K562 (cell line): ENCODE data around the gene TBX3. TPM values are rescaled to one million over a fixed set of nuclear protein-coding genes. Genes with fewer than 3 reads are reported as not detected.
A peak's percentile ranks its signal among the peaks of the same experiment; 100 is the strongest.

Experiments used
- ATAC-seq: fragments of 200-7000 bp; cut with Tn5 transposase; 3 replicates; pipeline ENCODE4 v1.9.1; 2020; ENCODE audit warnings: moderate library complexity
- BruUV-seq: library from RNA; stranded (reverse); fragments of 400-500 nt; replicated peaks from 2 replicates; lab custom pipeline; 2021; lab: Mats Ljungman, UMichigan
- CTCF ChIA-PET: fragments of 300-600 bp; formaldehyde crosslinking; extraction: SDS; loops from one replicate; lab custom pipeline; 2021; ENCODE audit warnings: low intra/inter-chr PET ratio; lab: Yijun Ruan, JAX
- POLR2A ChIA-PET: fragments of 300-600, 350-650 bp; sonication (Branson Sonifier 250); formaldehyde crosslinking; extraction: SDS; loops from one replicate; lab custom pipeline; 2021; ENCODE audit warnings: antibody characterized with exemption, inconsistent platforms; lab: Yijun Ruan, JAX
- DNase-seq, 4 experiments: peaks; one replicate each; pipeline versions ENCODE4 v3.0.0 to v3.0.0-alpha.2; 2011 to 2018; ENCODE audit warnings: low spot score in 3 of 4, mixed read lengths in 3 of 4; ENCODE audit errors: extremely low read depth in 1 of 4
- FAIRE-seq: peaks from 2 replicates; lab custom pipeline; 2011; peaks lifted over from hg19 to GRCh38; lab: Jason Lieb, UNC
- H2AFZ ChIP-seq: 2 replicates; pipeline ENCODE4 v1.6.0; 2011; ENCODE audit warnings: low read depth, low read length, control low read depth, inconsistent platforms
- H3K27ac ChIP-seq: fragments of 200-600 bp; 3 replicates; pipeline ENCODE4 v1.8.0; 2011; ENCODE audit warnings: low read depth, mild to moderate bottlenecking, control low read depth, inconsistent platforms, low read length, moderate library complexity, mixed read lengths; ENCODE audit errors: extremely low read depth
- H3K27me3 ChIP-seq, 2 experiments: fragments of 300-600 bp in 1 of 2; 2 replicates in 1 of 2; 3 replicates in 1 of 2; pipeline versions ENCODE4 v1.6.0 to v1.8.0; 2011; ENCODE audit warnings: inconsistent platforms in 2 of 2, low read length in 2 of 2, mild to moderate bottlenecking in 1 of 2, mixed read lengths in 1 of 2, moderate library complexity in 1 of 2; ENCODE audit not compliant: control insufficient read depth in 2 of 2, insufficient read depth in 2 of 2
- H3K36me3 ChIP-seq: fragments of 300-600 bp; 3 replicates; pipeline ENCODE4 v1.8.0; 2011; ENCODE audit warnings: mild to moderate bottlenecking, low read length, inconsistent platforms; ENCODE audit not compliant: control insufficient read depth, insufficient read depth
- H3K4me1 ChIP-seq, 2 experiments: fragments of 200-600 bp in 1 of 2; replicated peaks in 1 of 2; 2 replicates in 1 of 2; 3 replicates in 1 of 2; pipeline versions ENCODE4 v1.5.1 to v1.8.0; 2011; ENCODE audit warnings: inconsistent platforms in 2 of 2, low read length in 2 of 2, mild to moderate bottlenecking in 1 of 2, mixed read lengths in 1 of 2, moderate library complexity in 1 of 2; ENCODE audit not compliant: control insufficient read depth in 2 of 2, insufficient read depth in 2 of 2
- H3K4me2 ChIP-seq: 2 replicates; pipeline ENCODE4 v1.6.1; 2011; ENCODE audit warnings: low read length, control low read depth, inconsistent platforms, mixed read lengths; ENCODE audit not compliant: insufficient read depth
- H3K4me3 ChIP-seq: fragments of 200-600 bp; sonication (generic), shearing (Covaris generic); 2 replicates; pipeline ENCODE4 v1.5.1; 2016; ENCODE audit warnings: control low read depth, inconsistent platforms
- H3K79me2 ChIP-seq: fragments of 200-600 bp; 3 replicates; pipeline ENCODE4 v1.8.0; 2011; ENCODE audit warnings: low read length, inconsistent platforms; ENCODE audit not compliant: control insufficient read depth, insufficient read depth
- H3K9ac ChIP-seq, 2 experiments: 2 replicates each; pipeline versions ENCODE4 v1.6.0 to v1.6.1; 2011; ENCODE audit warnings: low read depth in 2 of 2, low read length in 2 of 2, control low read depth in 1 of 2, inconsistent platforms in 1 of 2, mild to moderate bottlenecking in 1 of 2, mixed read lengths in 1 of 2; ENCODE audit not compliant: insufficient read depth in 1 of 2
- H3K9me1 ChIP-seq: one replicate; pipeline ENCODE4 v1.6.0; 2011; ENCODE audit warnings: inconsistent platforms, mild to moderate bottlenecking, low read length, moderate library complexity; ENCODE audit not compliant: control insufficient read depth, insufficient read depth
- H3K9me3 ChIP-seq: replicated peaks from 2 replicates; pipeline ENCODE4 v1.5.1; 2011; ENCODE audit warnings: low read depth, low read length, inconsistent platforms; ENCODE audit not compliant: control insufficient read depth, insufficient read depth
- H4K20me1 ChIP-seq: replicated peaks from 2 replicates; pipeline ENCODE4 v1.6.1; 2011; ENCODE audit warnings: low read length, inconsistent platforms, mixed read lengths; ENCODE audit not compliant: control insufficient read depth, insufficient read depth
- DDX20 ChIP-seq: fragments of 450-650 bp; IDR thresholded peaks from 2 replicates; pipeline ENCODE4 v1.6.1; 2016; ENCODE audit warnings: missing genetic modification characterization, low read depth, mild to moderate bottlenecking, missing compliant biosample characterization, moderate library complexity
- GTF2E2 ChIP-seq: fragments of 200-800 bp; sonication (Bioruptor generic); IDR thresholded peaks from 2 replicates; pipeline ENCODE4 v1.6.1; 2016; ENCODE audit warnings: missing genetic modification characterization, missing compliant biosample characterization
- KAT8 ChIP-seq: fragments of 450-650 bp; IDR thresholded peaks from 2 replicates; pipeline ENCODE4 v1.6.1; 2016; ENCODE audit warnings: low read depth, mild to moderate bottlenecking
- MTF1 ChIP-seq: fragments of 250-450 bp; sonication (Bioruptor Pico); IDR thresholded peaks from 2 replicates; pipeline ENCODE4 v1.9.0; 2021; ENCODE audit warnings: moderate library complexity, mild to moderate bottlenecking, inconsistent platforms, borderline replicate concordance
- STAT5B ChIP-seq: fragments of 250-450 bp; sonication (Bioruptor Pico); IDR thresholded peaks from 2 replicates; pipeline ENCODE4 v1.8.0; 2021; ENCODE audit warnings: mild to moderate bottlenecking, inconsistent platforms
- ZBTB1 ChIP-seq: sonication (generic); formaldehyde crosslinking; IDR thresholded peaks from 2 replicates; pipeline ENCODE4 v1.8.1; 2023; ENCODE audit warnings: missing genetic modification reagents, low read depth, mild to moderate bottlenecking, borderline replicate concordance
- ZNF146 ChIP-seq: IDR thresholded peaks from one replicate; pipeline ENCODE4 v1.6.1; 2018; ENCODE audit warnings: missing compliant biosample characterization; ENCODE audit not compliant: unreplicated experiment
- ZNF212 ChIP-seq: fragments of 450-650 bp; formaldehyde crosslinking; IDR thresholded peaks from 2 replicates; pipeline ENCODE4 v1.4.0; 2020; ENCODE audit warnings: mild to moderate bottlenecking
- WGBS: fragments of 100-300 bp; shearing (Covaris generic); methylation state at CpG from one replicate; pipeline ENCODE4 v1.1.6; 2016; ENCODE audit warnings: low coverage, mixed read lengths; ENCODE audit not compliant: insufficient coverage; ENCODE audit errors: missing lambda C conversion rate; 5-methylcytosine and 5-hydroxymethylcytosine counted together
- in situ Hi-C: fragments of 300-500 bp; cut with MboI; formaldehyde crosslinking; loops from 4 replicates; pipeline ENCODE4 v1.15.0; 2018; ENCODE audit warnings: inconsistent platforms, mixed read lengths
- intact Hi-C: fragments of 100-400 bp; cut with micrococcal nuclease; formaldehyde crosslinking; loops from 2 replicates; pipeline ENCODE4 v1.14.2; 2022
- polyA plus RNA-seq, 8 experiments: library from polyadenylated mRNA; depleted of rRNA in 4 of 8; stranded (reverse) in 5 of 8; unstranded in 3 of 8; fragments of >200 nt; fragmentation: Nextera tagmentation in 2 of 8; fragmentation: Illumina TruSeq in 1 of 8; extraction: Ambion mirVana in 2 of 8; extraction: Trizol in 1 of 8; gene quantifications; 2 replicates each; pipeline versions ENCODE4 v1.2.1 to v1.2.3, GENCODE V29; 2011 to 2014; ENCODE audit warnings: inconsistent platforms in 1 of 8, missing spikeins in 1 of 8
- total RNA-seq, 7 experiments: library from RNA; depleted of rRNA in 6 of 7; stranded (reverse); fragments of >200 nt in 6 of 7; fragmentation: Illumina TruSeq in 2 of 7; extraction: Trizol in 2 of 7; gene quantifications; 2 replicates each; pipeline versions ENCODE4 v1.2.1 to v1.2.3, GENCODE V29; 2011 to 2021; ENCODE audit warnings: low replicate concordance in 1 of 7
- TF ChIP-seq, protein P1 (sequence below), 2 experiments: fragments of 450-650 bp in 1 of 2; IDR thresholded peaks; 2 replicates each; pipeline ENCODE4 v1.6.1; 2011 to 2017; ENCODE audit warnings: low read depth in 2 of 2, antibody characterized with exemption in 1 of 2, borderline replicate concordance in 1 of 2, low read length in 1 of 2, mild to moderate bottlenecking in 1 of 2, mixed read lengths in 1 of 2; ENCODE audit not compliant: control insufficient read depth in 1 of 2
- TF ChIP-seq, protein P2 (sequence below): fragments of 250-450 bp; sonication (Bioruptor Pico); IDR thresholded peaks from 2 replicates; pipeline ENCODE4 v1.5.1; 2021; ENCODE audit warnings: mild to moderate bottlenecking
- TF ChIP-seq, protein P3 (sequence below): fragments of 200-400 bp; formaldehyde crosslinking; IDR thresholded peaks from 2 replicates; pipeline ENCODE4 v1.6.1; 2017; ENCODE audit warnings: mild to moderate bottlenecking, low read depth, low read length, moderate library complexity
- TF ChIP-seq, protein P4 (sequence below): IDR thresholded peaks from 2 replicates; pipeline ENCODE4 v1.6.1; 2016; ENCODE audit warnings: missing genetic modification characterization, missing compliant biosample characterization

The TBX3 gene
- total and polyA plus RNA-seq, 9 of the 15 experiments (the other 6 are each of a cell fraction or from before 2014, with no cell fraction given) = 0.03 to 0.60 (median 0.19) TPM

DNA sequence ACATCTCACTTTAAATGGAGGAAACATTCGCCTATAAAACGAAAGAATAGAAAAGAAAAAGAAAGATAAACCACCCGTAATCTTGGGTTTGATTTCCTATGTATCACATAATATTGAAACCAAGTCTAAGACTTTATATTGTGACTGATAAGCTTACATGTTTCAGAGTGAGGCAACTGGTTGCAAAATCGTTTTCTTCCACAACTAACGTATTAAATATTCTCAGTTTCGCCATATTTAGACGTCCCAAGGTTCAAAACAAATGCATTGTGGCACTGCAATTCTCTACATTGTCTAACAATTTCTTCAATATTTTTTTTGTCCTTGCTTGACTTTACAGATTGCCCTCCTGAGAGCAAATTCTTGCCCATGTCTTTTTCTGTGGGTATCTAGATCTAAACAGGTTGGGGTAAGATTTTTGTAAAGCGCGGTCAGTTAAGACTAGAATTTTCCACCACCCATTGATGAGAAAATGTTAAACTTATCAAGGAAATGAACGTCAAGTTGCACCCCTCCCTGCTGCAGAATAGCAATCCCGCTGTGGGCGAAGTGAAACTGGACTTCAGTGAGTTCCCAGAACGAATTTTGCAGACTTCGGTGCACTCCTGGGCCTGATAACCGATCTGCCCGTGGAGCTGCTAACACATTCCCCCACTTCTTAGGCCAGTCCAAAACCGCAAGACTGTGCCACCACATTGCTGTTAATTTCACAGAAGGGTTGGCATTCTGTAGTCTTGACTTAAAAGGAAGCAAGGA lies 2.7 kb downstream of the TBX3 start:
- TSS peak; percentile 36 for BruUV-seq
- Histone ChIP-seq H3K4me2 (no peak overlapping the region), H3K9me1 (no peaks in the 10 kb centered on the region), H3K4me3 (no peak overlapping the region), H2AFZ (no peak overlapping the region), H4K20me1 (no peaks in the 10 kb centered on the region), H3K36me3 (no peaks in the 10 kb centered on the region), H3K9me3 (no peaks in the 10 kb centered on the region), H3K27ac (no peak overlapping the region), H3K9ac (no peak overlapping the region), H3K27me3 (peaks cover 35 to 55% of the 10 kb centered on the region in 2 experiments; a peak in 4 of 5 replicates), H3K4me1 (peaks cover 0 to 19% of the 10 kb centered on the region in 2 experiments; a peak in 3 of 5 replicates), H3K79me2 (no peaks in the 10 kb centered on the region)
- no peak for DNase-seq
- ChIA-PET POLR2A (interaction anchor here (0.9 kb wide), 1 partner anchor 10 kb away, joined by 4 read pairs; no protein-coding TSS in a partner anchor), CTCF (no interaction called here)
- WGBS = under 1% methylated on average over 17 of the region's 17 CpGs
- no peak for FAIRE-seq
- in situ Hi-C loops (no loop called here), intact Hi-C loops (no loop called here)
- no peak for ATAC-seq
- TF ChIP-seq KAT8 (no peak), DDX20 (tag) (no peak), MTF1 (CRISPR knock-in tag) (no peak), ZNF146 (CRISPR knock-in tag) (no peak), ZBTB1 (CRISPR knock-in tag) (no peak), GTF2E2 (tag) (no peak), STAT5B (no peak), ZNF212 (no peak)
- TF ChIP-seq, protein P1, sequence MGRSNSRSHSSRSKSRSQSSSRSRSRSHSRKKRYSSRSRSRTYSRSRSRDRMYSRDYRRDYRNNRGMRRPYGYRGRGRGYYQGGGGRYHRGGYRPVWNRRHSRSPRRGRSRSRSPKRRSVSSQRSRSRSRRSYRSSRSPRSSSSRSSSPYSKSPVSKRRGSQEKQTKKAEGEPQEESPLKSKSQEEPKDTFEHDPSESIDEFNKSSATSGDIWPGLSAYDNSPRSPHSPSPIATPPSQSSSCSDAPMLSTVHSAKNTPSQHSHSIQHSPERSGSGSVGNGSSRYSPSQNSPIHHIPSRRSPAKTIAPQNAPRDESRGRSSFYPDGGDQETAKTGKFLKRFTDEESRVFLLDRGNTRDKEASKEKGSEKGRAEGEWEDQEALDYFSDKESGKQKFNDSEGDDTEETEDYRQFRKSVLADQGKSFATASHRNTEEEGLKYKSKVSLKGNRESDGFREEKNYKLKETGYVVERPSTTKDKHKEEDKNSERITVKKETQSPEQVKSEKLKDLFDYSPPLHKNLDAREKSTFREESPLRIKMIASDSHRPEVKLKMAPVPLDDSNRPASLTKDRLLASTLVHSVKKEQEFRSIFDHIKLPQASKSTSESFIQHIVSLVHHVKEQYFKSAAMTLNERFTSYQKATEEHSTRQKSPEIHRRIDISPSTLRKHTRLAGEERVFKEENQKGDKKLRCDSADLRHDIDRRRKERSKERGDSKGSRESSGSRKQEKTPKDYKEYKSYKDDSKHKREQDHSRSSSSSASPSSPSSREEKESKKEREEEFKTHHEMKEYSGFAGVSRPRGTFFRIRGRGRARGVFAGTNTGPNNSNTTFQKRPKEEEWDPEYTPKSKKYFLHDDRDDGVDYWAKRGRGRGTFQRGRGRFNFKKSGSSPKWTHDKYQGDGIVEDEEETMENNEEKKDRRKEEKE (IDR thresholded peaks at IDR 0.05; ENCODE audit: borderline replicate concordance in 1 of 2, control insufficient read depth in 1 of 2, low read depth in 2 of 2, low read length in 1 of 2) = no peak
- TF ChIP-seq, protein P2, sequence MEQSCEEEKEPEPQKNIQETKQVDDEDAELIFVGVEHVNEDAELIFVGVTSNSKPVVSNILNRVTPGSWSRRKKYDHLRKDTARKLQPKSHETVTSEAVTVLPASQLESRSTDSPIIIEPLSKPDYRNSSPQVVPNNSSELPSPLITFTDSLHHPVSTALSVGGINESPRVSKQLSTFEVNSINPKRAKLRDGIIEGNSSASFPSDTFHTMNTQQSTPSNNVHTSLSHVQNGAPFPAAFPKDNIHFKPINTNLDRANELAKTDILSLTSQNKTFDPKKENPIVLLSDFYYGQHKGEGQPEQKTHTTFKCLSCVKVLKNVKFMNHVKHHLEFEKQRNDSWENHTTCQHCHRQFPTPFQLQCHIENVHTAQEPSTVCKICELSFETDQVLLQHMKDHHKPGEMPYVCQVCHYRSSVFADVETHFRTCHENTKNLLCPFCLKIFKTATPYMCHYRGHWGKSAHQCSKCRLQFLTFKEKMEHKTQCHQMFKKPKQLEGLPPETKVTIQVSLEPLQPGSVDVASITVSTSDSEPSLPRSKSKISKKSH (CRISPR knock-in tag) = no peak
- TF ChIP-seq, protein P3, sequence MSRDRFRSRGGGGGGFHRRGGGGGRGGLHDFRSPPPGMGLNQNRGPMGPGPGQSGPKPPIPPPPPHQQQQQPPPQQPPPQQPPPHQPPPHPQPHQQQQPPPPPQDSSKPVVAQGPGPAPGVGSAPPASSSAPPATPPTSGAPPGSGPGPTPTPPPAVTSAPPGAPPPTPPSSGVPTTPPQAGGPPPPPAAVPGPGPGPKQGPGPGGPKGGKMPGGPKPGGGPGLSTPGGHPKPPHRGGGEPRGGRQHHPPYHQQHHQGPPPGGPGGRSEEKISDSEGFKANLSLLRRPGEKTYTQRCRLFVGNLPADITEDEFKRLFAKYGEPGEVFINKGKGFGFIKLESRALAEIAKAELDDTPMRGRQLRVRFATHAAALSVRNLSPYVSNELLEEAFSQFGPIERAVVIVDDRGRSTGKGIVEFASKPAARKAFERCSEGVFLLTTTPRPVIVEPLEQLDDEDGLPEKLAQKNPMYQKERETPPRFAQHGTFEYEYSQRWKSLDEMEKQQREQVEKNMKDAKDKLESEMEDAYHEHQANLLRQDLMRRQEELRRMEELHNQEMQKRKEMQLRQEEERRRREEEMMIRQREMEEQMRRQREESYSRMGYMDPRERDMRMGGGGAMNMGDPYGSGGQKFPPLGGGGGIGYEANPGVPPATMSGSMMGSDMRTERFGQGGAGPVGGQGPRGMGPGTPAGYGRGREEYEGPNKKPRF = no peak
- TF ChIP-seq, protein P4, sequence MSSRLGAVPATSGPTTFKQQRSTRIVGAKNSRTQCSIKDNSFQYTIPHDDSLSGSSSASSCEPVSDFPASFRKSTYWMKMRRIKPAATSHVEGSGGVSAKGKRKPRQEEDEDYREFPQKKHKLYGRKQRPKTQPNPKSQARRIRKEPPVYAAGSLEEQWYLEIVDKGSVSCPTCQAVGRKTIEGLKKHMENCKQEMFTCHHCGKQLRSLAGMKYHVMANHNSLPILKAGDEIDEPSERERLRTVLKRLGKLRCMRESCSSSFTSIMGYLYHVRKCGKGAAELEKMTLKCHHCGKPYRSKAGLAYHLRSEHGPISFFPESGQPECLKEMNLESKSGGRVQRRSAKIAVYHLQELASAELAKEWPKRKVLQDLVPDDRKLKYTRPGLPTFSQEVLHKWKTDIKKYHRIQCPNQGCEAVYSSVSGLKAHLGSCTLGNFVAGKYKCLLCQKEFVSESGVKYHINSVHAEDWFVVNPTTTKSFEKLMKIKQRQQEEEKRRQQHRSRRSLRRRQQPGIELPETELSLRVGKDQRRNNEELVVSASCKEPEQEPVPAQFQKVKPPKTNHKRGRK = no peak
